Ovary (tissue), 9 donors: ENCODE measurements around the gene KCNJ9. TPM values are rescaled to one million over a fixed set of nuclear protein-coding genes. Genes with fewer than 3 reads are reported as not detected.
"Not testable (repeated sequence)": the region's sequence is repeated elsewhere in the genome, so short reads cannot be mapped to it uniquely, and the experiment has no call there.

Experiments used
- DNase-seq, 5 donors: peaks; one replicate each; pipeline ENCODE4 v3.0.0-alpha.2; 2019 to 2020
- H3K27ac ChIP-seq, 2 donors: fragments of 200-600 bp; one replicate each; pipeline versions ENCODE4 v1.5.1 to v1.8.0; 2019 to 2022
- H3K27me3 ChIP-seq: fragments of 200-600 bp; one replicate; pipeline ENCODE4 v1.8.0; 2022
- H3K36me3 ChIP-seq: fragments of 200-600 bp; sonication (generic); one replicate; pipeline ENCODE4 v1.5.1; 2019
- H3K4me1 ChIP-seq: one replicate; pipeline ENCODE4 v1.8.1; 2013; ENCODE audit warnings: mild to moderate bottlenecking, moderate library complexity; ENCODE audit not compliant: insufficient read depth
- H3K4me3 ChIP-seq: fragments of 200-600 bp; sonication (generic); one replicate; pipeline ENCODE4 v1.5.1; 2017
- H3K9me3 ChIP-seq, 2 donors: fragments of 200-600 bp in 1 of 2; sonication (generic) in 1 of 2; one replicate each; pipeline versions ENCODE4 v1.5.1 to v1.8.1; 2013 to 2019; ENCODE audit warnings: mild to moderate bottlenecking in 1 of 2, moderate library complexity in 1 of 2
- EP300 ChIP-seq: sonication (generic); formaldehyde crosslinking; IDR thresholded peaks from one replicate; pipeline ENCODE4 v1.6.1; 2017; ENCODE audit warnings: antibody characterized with exemption
- POLR2A ChIP-seq: fragments of 450-650 bp; IDR thresholded peaks from one replicate; pipeline ENCODE4 v1.6.1; 2017; ENCODE audit warnings: antibody characterized with exemption, mild to moderate bottlenecking, moderate library complexity
- WGBS, 3 donors: extraction: QIAGEN DNeasy Blood & Tissue Kit in 1 of 3; methylation state at CpG; one replicate each; pipeline versions ENCODE4 v1.1.5 to v1.1.7; 2013 to 2017; 5-methylcytosine and 5-hydroxymethylcytosine counted together
- intact Hi-C, 4 donors: fragments of 100-400 bp; cut with DNase I; formaldehyde crosslinking; loops; one replicate each; pipeline versions ENCODE4 v1.11.0 to v1.15.1; 2022 to 2023
- polyA plus RNA-seq, 2 donors: library from polyadenylated mRNA; stranded (reverse); fragments of 200-250 nt in 1 of 2; fragments of 350-450 nt in 1 of 2; fragmentation: Illumina TruSeq in 1 of 2; extraction: RNeasy Lipid Tissue Mini Kit (QIAGEN cat#74804) in 1 of 2; gene quantifications; one replicate each; pipeline ENCODE4 v1.2.3, GENCODE V29; 2013 to 2014
- total RNA-seq, 7 donors: library from RNA; depleted of rRNA in 2 of 7; stranded (reverse); fragments of >200 nt in 2 of 7; fragmentation: NEBNext Ultra II Directional in 3 of 7; extraction: Animal tissue kit (Norgen Biotek cat#: 25700) in 3 of 7; gene quantifications; one replicate each; pipeline versions ENCODE4 v1.1.0 to v1.2.4, GENCODE V29; 2016 to 2023
- TF ChIP-seq, protein P1 (sequence below), 3 donors: fragments of 450-650 bp in 2 of 3; fragments of 200-600 bp in 1 of 3; IDR thresholded peaks; one replicate each; pipeline versions ENCODE4 v1.5.1 to v1.8.0; 2016 to 2022; ENCODE audit warnings: antibody characterized with exemption in 3 of 3, mild to moderate bottlenecking in 1 of 3
- donor health status: DM: no; HTN: no; CAD: no; lungs with moderate emphysema.
- donor health status: DM: no; HTN: no; CAD: no.
- donor health status: Bipolar disorder and iron deficiency.
- donor health status: DM: yes; HTN: yes; CAD: no.
- donor health status: DM: no; HTN: no; CAD: no.
- donor health status: DM: yes; HTN: yes; CAD: no.

KCNJ9 gene
- total and polyA plus RNA-seq, 9 donors, result 0.01 TPM; not detected in 8

DNA sequence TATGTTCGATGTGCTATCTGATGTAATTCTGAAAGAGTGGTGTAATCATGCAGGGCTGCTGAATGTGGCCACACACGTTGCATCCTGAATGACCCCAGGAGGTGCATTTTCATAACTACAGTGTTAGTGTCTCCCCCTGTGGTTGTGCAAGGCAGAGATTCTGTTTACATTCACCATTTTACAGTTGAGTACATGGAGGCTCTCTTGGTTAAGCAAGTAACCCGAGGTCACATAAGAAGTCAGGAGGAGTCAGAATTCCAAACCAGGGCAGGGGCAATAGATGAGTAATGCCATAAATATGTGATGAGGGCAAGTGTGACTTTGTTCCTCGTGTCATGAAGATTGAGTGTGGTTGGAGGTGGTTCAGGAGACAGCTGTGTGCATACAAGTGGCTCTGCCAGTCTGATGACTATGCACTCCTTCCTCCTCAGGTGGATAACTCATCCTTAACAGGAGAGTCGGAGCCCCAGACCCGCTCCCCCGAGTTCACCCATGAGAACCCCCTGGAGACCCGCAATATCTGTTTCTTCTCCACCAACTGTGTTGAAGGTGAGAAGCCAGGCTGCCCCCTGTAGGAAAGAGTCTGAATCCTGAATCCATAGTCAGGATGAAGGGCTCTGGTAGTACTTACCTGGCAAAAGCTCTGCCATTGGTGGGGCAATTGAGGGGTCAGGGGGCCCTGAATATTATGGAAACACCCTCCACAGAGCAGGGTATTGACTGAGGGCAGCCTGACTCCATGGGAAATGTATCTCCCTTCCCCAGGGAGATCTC, 43.6 kb downstream of the KCNJ9 start:
- no peaks in the 10 kb centered on the region for H3K9me3 ChIP-seq
- TF ChIP-seq, protein P1, sequence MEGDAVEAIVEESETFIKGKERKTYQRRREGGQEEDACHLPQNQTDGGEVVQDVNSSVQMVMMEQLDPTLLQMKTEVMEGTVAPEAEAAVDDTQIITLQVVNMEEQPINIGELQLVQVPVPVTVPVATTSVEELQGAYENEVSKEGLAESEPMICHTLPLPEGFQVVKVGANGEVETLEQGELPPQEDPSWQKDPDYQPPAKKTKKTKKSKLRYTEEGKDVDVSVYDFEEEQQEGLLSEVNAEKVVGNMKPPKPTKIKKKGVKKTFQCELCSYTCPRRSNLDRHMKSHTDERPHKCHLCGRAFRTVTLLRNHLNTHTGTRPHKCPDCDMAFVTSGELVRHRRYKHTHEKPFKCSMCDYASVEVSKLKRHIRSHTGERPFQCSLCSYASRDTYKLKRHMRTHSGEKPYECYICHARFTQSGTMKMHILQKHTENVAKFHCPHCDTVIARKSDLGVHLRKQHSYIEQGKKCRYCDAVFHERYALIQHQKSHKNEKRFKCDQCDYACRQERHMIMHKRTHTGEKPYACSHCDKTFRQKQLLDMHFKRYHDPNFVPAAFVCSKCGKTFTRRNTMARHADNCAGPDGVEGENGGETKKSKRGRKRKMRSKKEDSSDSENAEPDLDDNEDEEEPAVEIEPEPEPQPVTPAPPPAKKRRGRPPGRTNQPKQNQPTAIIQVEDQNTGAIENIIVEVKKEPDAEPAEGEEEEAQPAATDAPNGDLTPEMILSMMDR (IDR thresholded peaks at IDR 0.05), result no peak
- TF ChIP-seq POLR2A, result no peak
- 74 to 80% (median 74%) methylated on average over 8 of the region's 8 CpGs for WGBS, 3 donors
- H3K36me3 ChIP-seq, result no peaks in the 10 kb centered on the region
- no peak overlapping the region for H3K4me3 ChIP-seq
- no peaks in the 10 kb centered on the region for H3K4me1 ChIP-seq
- no peak overlapping the region for H3K27ac ChIP-seq
- no peak for DNase-seq
- H3K27me3 ChIP-seq, result no peaks in the 10 kb centered on the region
- intact Hi-C loops, result no loop called here

DNA sequence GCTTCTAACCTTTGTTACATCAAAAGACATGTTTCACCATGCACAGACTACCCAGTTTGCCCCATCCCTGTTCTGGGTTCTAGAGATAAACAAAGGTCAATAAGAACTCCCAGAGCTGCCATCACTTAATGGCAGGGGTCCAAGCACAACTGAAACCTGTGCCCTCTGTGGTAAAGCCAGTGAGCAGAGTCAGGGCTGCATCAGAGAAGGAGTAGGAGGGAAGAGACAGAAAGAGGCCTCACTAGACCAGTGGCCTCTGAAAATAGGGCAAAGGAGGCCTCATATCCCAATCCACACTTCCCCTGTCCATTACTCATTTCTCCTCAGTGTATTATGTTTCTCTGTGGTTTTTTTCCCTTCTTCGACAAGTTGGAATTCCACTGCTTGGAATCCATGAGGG, 44.4 kb downstream of the KCNJ9 start:
- intact Hi-C loops, result no loop called here

DNA sequence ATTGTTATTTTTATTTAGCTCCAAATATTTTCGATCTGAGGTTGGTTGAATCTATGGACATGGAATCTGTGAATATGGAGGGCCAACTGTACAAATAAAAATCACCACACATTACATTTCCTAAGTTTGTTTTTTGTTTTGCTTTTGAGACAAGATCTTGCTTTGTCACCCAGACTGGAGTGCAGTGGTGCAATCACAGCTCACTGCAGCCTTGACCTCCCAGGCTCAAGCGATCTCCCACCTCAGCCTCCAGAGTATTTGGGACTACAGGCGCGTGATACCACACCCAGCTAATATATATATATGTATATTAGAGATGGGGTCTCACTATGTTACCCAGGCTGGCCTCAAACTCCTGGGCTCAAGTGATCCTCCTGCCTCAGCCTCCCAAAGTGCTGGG, 45.0 kb downstream of the KCNJ9 start:
- DNase-seq, intact Hi-C loops, H3K27ac ChIP-seq, H3K27me3 ChIP-seq, H3K4me3 ChIP-seq, H3K36me3 ChIP-seq, H3K4me1 ChIP-seq, H3K9me3 ChIP-seq: not testable (repeated sequence)
- 62 to 70% (median 69%) methylated on average over 4 of the region's 4 CpGs for WGBS, 3 donors

More for the DNA sequence above, 44.4 kb downstream of the KCNJ9 start:
- Histone ChIP-seq H3K36me3 (no peaks in the 10 kb centered on the region), H3K4me3 (no peak overlapping the region), H3K27ac (no peak overlapping the region), H3K9me3 (no peaks in the 10 kb centered on the region), H3K27me3 (no peaks in the 10 kb centered on the region), H3K4me1 (no peaks in the 10 kb centered on the region)
- DNase-seq, result no peak
- WGBS, 3 donors, result 52 to 67% (median 55%) methylated on average over 1 of the region's 1 CpG
- TF ChIP-seq POLR2A, result no peak
- no peak for TF ChIP-seq EP300
- TF ChIP-seq, protein P1 (IDR thresholded peaks at IDR 0.05), result no peak

DNA sequence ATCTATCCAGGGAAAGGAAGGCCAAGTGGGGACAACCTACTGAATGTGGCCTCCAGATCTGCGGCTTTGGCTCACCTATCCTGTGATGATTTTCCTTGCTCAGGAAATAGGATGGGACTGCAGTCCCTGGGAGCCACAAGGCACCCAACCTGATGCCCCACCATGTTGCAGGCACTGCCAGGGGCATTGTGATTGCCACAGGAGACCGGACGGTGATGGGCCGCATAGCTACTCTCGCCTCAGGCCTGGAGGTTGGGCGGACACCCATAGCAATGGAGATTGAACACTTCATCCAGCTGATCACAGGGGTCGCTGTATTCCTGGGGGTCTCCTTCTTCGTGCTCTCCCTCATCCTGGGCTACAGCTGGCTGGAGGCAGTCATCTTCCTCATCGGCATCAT, 46.0 kb downstream of the KCNJ9 start:
- no peaks in the 10 kb centered on the region for H3K27me3 ChIP-seq
- WGBS, 3 donors, result 88 to 97% (median 94%) methylated on average over 7 to 9 of the region's 9 CpGs
- TF ChIP-seq EP300, result no peak
- no peak for TF ChIP-seq POLR2A
- TF ChIP-seq, protein P1 (IDR thresholded peaks at IDR 0.05), result no peak
- no peaks in the 10 kb centered on the region for H3K4me1 ChIP-seq
- H3K27ac ChIP-seq, result no peak overlapping the region
- no peaks in the 10 kb centered on the region for H3K9me3 ChIP-seq
- H3K36me3 ChIP-seq, result no peaks in the 10 kb centered on the region
- intact Hi-C loops, result no loop called here
- DNase-seq, result no peak
- H3K4me3 ChIP-seq, result no peak overlapping the region

DNA sequence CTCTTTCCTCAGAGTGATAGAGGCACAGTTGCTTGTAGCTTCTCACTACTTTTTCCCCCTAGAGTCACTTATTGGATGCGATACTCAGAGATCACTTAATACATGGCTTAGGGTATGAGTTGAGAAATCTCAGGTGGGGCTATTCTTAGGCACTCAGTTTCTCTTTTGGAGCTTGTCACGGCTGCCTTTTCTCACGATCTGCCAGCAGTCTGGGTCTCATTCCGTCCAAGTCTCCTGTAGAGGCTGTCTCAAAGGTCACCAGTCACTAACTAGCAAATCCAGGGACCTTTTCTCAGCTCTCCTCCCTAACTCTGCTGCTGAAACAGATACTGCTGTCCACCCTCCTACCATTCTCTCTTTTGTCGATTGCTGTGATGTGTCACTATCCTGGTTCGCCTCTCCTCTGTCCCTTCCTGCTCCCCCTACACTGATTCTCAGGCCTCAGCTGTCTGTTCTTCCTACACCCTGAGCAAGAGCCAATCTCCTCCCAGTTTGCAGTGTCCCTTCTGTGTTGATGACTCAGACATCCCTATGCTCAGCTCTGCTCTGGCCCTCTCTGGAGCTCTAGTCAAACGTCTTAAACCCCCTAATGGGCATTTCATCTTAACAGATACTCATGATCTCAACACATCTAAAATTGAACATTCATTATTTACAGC, 46.7 kb downstream of the KCNJ9 start:
- Histone ChIP-seq H3K27ac (no peak overlapping the region), H3K36me3 (no peaks in the 10 kb centered on the region), H3K9me3 (no peaks in the 10 kb centered on the region), H3K4me3 (no peak overlapping the region), H3K4me1 (no peaks in the 10 kb centered on the region), H3K27me3 (no peaks in the 10 kb centered on the region)
- TF ChIP-seq EP300 (no peak), POLR2A (no peak)
- TF ChIP-seq, protein P1 (IDR thresholded peaks at IDR 0.05), result no peak
- DNase-seq, result no peak
- intact Hi-C loops, result no loop called here
- WGBS, 3 donors, result 70 to 73% (median 72%) methylated on average over 7 of the region's 7 CpGs
